ENCODE measurements around the gene MYRF.

GRCh38 chr11:61816736-61817455 is 64.5 kb downstream of the MYRF start, which contains the start of gene FADS1:
- peak; percentile 73 for TF ChIP-seq POLR2A (IDR thresholded peaks at IDR 0.05; ENCODE audit: low read length)
- TF ChIP-seq GATA1 (IDR thresholded peaks at IDR 0.05; ENCODE audit: low read depth, low read length) = no peak

Measured in erythroblast (primary cell).